IMR-90 (cell line): ENCODE results near the gene AJM1. TPM values are rescaled to one million over a fixed set of nuclear protein-coding genes. Genes with fewer than 3 reads are reported as not detected.
"Not testable (repeated sequence)": the region's sequence is repeated elsewhere in the genome, so short reads cannot be mapped to it uniquely, and the experiment has no call there.

ENCODE experiments used
- ATAC-seq: fragments of 200-7000 bp; cut with Tn5 transposase; 2 replicates; pipeline ENCODE4 v1.9.1; 2020; ENCODE audit warnings: low read depth, mild to moderate bottlenecking, moderate library complexity
- BruUV-seq: library from RNA; stranded (reverse); fragments of 400-500 nt; replicated peaks from 2 replicates; lab custom pipeline; 2021; lab: Mats Ljungman, UMichigan
- CTCF ChIA-PET: fragments of 300-600 bp; formaldehyde crosslinking; extraction: SDS; loops from one replicate; lab custom pipeline; 2021; ENCODE audit warnings: antibody characterized with exemption; lab: Yijun Ruan, JAX
- POLR2A ChIA-PET: fragments of 300-600 bp; sonication (Branson Sonifier 250); formaldehyde crosslinking; loops from one replicate; lab custom pipeline; 2022; ENCODE audit warnings: antibody characterized with exemption; ENCODE audit not compliant: unreplicated experiment; lab: Charles Lee
- DNase-seq: peaks from one replicate; pipeline ENCODE4 v3.0.0; 2013
- H2AFZ ChIP-seq: replicated peaks from 2 replicates; pipeline ENCODE3; 2013; ENCODE audit warnings: low read length, mild to moderate bottlenecking; ENCODE audit not compliant: poor library complexity
- H2AK5ac ChIP-seq: 2 replicates; pipeline ENCODE4 v1.6.1; 2013; ENCODE audit warnings: low read depth, low read length, inconsistent platforms
- H2AK9ac ChIP-seq: replicated peaks from 2 replicates; pipeline ENCODE3; 2013; ENCODE audit warnings: mild to moderate bottlenecking, low read depth, low read length, moderate library complexity; ENCODE audit not compliant: poor library complexity
- H2BK120ac ChIP-seq: 2 replicates; pipeline ENCODE4 v1.6.1; 2013; ENCODE audit warnings: low read depth, low read length, inconsistent platforms
- H2BK15ac ChIP-seq: 3 replicates; pipeline ENCODE4 v1.6.1; 2013; ENCODE audit warnings: low read depth, low read length, inconsistent platforms
- H2BK20ac ChIP-seq: 2 replicates; pipeline ENCODE4 v1.6.1; 2013; ENCODE audit warnings: low read depth, mild to moderate bottlenecking, inconsistent platforms, low read length, moderate library complexity
- H2BK5ac ChIP-seq: 2 replicates; pipeline ENCODE4 v1.6.1; 2013; ENCODE audit warnings: mild to moderate bottlenecking, low read depth, low read length, inconsistent platforms; ENCODE audit not compliant: poor library complexity, severe bottlenecking
- H3K14ac ChIP-seq: replicated peaks from 2 replicates; pipeline ENCODE4 v1.6.1; 2013; ENCODE audit warnings: low read depth, low read length, inconsistent platforms
- H3K18ac ChIP-seq: 2 replicates; pipeline ENCODE4 v1.6.1; 2013; ENCODE audit warnings: low read depth, low read length, control low read depth
- H3K23ac ChIP-seq: 2 replicates; pipeline ENCODE4 v1.6.1; 2013; ENCODE audit warnings: low read depth, low read length, inconsistent platforms
- H3K27ac ChIP-seq: 2 replicates; pipeline ENCODE4 v1.5.1; 2013; ENCODE audit warnings: mild to moderate bottlenecking, control low read depth, low read length; ENCODE audit not compliant: insufficient read depth
- H3K27me3 ChIP-seq: 2 replicates; pipeline ENCODE4 v1.6.1; 2013; ENCODE audit warnings: low read length; ENCODE audit not compliant: control insufficient read depth, insufficient read depth
- H3K36me3 ChIP-seq: 2 replicates; pipeline ENCODE4 v1.6.1; 2013; ENCODE audit warnings: low read length, mixed read lengths; ENCODE audit not compliant: control insufficient read depth, insufficient read depth
- H3K4ac ChIP-seq: 2 replicates; pipeline ENCODE4 v1.6.1; 2013; ENCODE audit warnings: low read depth, low read length, inconsistent platforms
- H3K4me1 ChIP-seq: 2 replicates; pipeline ENCODE4 v1.6.1; 2013; ENCODE audit warnings: low read length, mixed read lengths; ENCODE audit not compliant: control insufficient read depth, insufficient read depth
- H3K4me2 ChIP-seq: 2 replicates; pipeline ENCODE4 v1.6.1; 2013; ENCODE audit warnings: low read depth, mild to moderate bottlenecking, control low read depth, low read length, moderate library complexity
- H3K4me3 ChIP-seq: 2 replicates; pipeline ENCODE4 v1.5.1; 2013; ENCODE audit warnings: low read depth, mild to moderate bottlenecking, control low read depth, low read length, moderate library complexity; ENCODE audit not compliant: insufficient read depth
- H3K56ac ChIP-seq: 2 replicates; pipeline ENCODE4 v1.6.1; 2013; ENCODE audit warnings: low read length, inconsistent platforms; ENCODE audit not compliant: insufficient read depth; ENCODE audit errors: extremely low read depth
- H3K79me1 ChIP-seq, 2 experiments: 2 replicates each; pipeline ENCODE4 v1.6.1; 2013; ENCODE audit warnings: low read length in 2 of 2, inconsistent platforms in 1 of 2, low read depth in 1 of 2
- H3K9ac ChIP-seq: 2 replicates; pipeline ENCODE4 v1.6.1; 2013; ENCODE audit warnings: low read depth, low read length, control low read depth
- H3K9me1 ChIP-seq: 2 replicates; pipeline ENCODE4 v1.6.1; 2013; ENCODE audit warnings: low read length, inconsistent platforms; ENCODE audit not compliant: insufficient read depth
- H3K9me3 ChIP-seq: 2 replicates; pipeline ENCODE4 v1.6.1; 2013; ENCODE audit warnings: low read length; ENCODE audit not compliant: control insufficient read depth, insufficient read depth
- H4K20me1 ChIP-seq: 2 replicates; pipeline ENCODE4 v1.6.1; 2013; ENCODE audit warnings: low read length, inconsistent platforms; ENCODE audit not compliant: insufficient read depth
- H4K5ac ChIP-seq: 2 replicates; pipeline ENCODE4 v1.6.1; 2013; ENCODE audit warnings: mild to moderate bottlenecking, low read depth, low read length, control low read depth
- H4K8ac ChIP-seq, 2 experiments: 2 replicates each; pipeline ENCODE4 v1.6.1; 2013; ENCODE audit warnings: low read depth in 2 of 2, low read length in 2 of 2, control low read depth in 1 of 2, inconsistent platforms in 1 of 2
- H4K91ac ChIP-seq: 2 replicates; pipeline ENCODE4 v1.6.1; 2013; ENCODE audit warnings: low read depth, low read length, inconsistent platforms; ENCODE audit not compliant: insufficient read depth
- WGBS, 2 experiments: methylation state at CpG; one replicate each; pipeline versions ENCODE4 v1.1.5 to v1.1.7; 2013; ENCODE audit warnings: missing lambda C conversion rate in 2 of 2; ENCODE audit not compliant: insufficient read length in 1 of 2; ENCODE audit errors: extremely low coverage in 2 of 2; 5-methylcytosine and 5-hydroxymethylcytosine counted together
- dilution Hi-C: fragments of 300-500 bp; cut with HindIII; formaldehyde crosslinking; loops from one replicate; pipeline ENCODE4 v1.14.3; 2018; ENCODE audit warnings: low sequenced_read_pairs; ENCODE audit not compliant: unreplicated experiment
- in situ Hi-C: fragments of 300-500 bp; cut with MboI; formaldehyde crosslinking; loops from 3 replicates; pipeline ENCODE4 v1.14.3; 2019; ENCODE audit warnings: low sequenced_read_pairs, inconsistent platforms, mixed read lengths
- intact Hi-C: fragments of 100-400 bp; cut with micrococcal nuclease; formaldehyde crosslinking; loops from 2 replicates; pipeline ENCODE4 v1.10.0; 2022
- polyA plus RNA-seq, 3 experiments: library from polyadenylated mRNA; depleted of rRNA; stranded (reverse); fragments of >200 nt; gene quantifications; 2 replicates each; pipeline ENCODE4 v1.2.3, GENCODE V29; 2012; ENCODE audit warnings: low replicate concordance in 1 of 3
- total RNA-seq: library from RNA; depleted of rRNA; stranded (reverse); fragments of >200 nt; gene quantifications from 2 replicates; pipeline ENCODE4 v1.2.3, GENCODE V29; 2012

AJM1 gene
- total and polyA plus RNA-seq, 2 of the 4 experiments (the other 2 are of a cell fraction), result 0.18 to 1.5 TPM

DNA sequence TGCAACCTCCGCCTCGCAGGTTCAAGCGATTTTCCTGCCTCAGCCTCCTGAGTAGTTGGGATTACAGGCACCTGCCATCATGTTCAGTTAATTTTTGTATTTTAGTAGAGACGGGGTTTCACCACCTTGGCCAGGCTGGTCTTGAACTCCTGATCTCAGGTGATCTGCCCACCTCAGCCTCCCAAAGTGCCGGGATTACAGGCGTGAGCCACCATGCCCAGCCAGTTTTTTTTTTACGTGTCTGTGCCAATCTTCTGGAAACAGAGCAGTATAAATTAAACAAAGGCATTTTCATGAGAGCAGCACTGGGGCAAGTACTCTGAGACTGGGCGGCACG lies 40.6 kb downstream of the AJM1 start:
- BruUV-seq, DNase-seq, H2BK5ac ChIP-seq, H2BK15ac ChIP-seq, intact Hi-C loops, H3K36me3 ChIP-seq, H3K18ac ChIP-seq, H3K9me1 ChIP-seq, H3K9ac ChIP-seq, H3K9me3 ChIP-seq, POLR2A ChIA-PET, in situ Hi-C loops, H3K27ac ChIP-seq, H2BK120ac ChIP-seq, H2AFZ ChIP-seq, H3K4me2 ChIP-seq, H2BK20ac ChIP-seq, H4K91ac ChIP-seq, H3K56ac ChIP-seq, H3K4me3 ChIP-seq, H4K5ac ChIP-seq, ATAC-seq, H3K23ac ChIP-seq, dilution Hi-C loops, CTCF ChIA-PET, H3K14ac ChIP-seq, H3K27me3 ChIP-seq, H4K20me1 ChIP-seq: not testable (repeated sequence)
- peaks cover 3 to 10% of the 10 kb centered on the region in 2 experiments; a peak in 3 of 4 replicates for H3K79me1 ChIP-seq
- peak overlapping the region; percentile 16; the same call in 1 of the 2 replicates for H3K4ac ChIP-seq
- peaks cover 13% of the 10 kb centered on the region for H3K4me1 ChIP-seq
- H2AK5ac ChIP-seq, result peak overlapping the region; percentile 23; the same call in 1 of the 2 replicates
- no CpG with 5 or more reads among the region's 9 CpGs for WGBS, 2 experiments
- peak overlapping the region in 1 of 2 experiments; percentile 19; a peak in 1 of 4 replicates for H4K8ac ChIP-seq
- peak overlapping the region; percentile 90 for H2AK9ac ChIP-seq

DNA sequence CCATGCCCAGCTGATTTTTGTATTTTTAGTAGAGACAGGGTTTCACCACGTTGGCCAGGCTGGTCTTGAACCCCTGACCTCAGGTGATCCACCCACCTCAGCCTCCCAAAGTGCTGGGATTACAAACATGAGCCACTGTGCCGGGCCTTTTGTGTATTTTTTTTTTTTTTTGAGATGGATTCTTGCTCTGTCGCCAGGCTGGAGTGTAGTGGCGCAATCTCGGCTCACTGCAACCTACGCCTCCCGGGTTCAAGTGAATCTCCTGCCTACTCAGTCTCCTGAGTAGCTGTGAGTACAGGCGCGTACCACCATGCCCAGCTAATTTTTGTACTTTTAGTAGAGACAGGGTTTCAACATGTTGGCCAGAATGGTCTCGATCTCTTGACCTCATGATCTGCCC lies 41.4 kb downstream of the AJM1 start:
- H2AFZ ChIP-seq, CTCF ChIA-PET, H2AK9ac ChIP-seq, H3K23ac ChIP-seq, H3K4ac ChIP-seq, POLR2A ChIA-PET, H2BK20ac ChIP-seq, H3K36me3 ChIP-seq, H3K9ac ChIP-seq, ATAC-seq, H3K27me3 ChIP-seq, H3K9me3 ChIP-seq, H3K9me1 ChIP-seq, H2BK120ac ChIP-seq, H3K56ac ChIP-seq, H3K18ac ChIP-seq, H3K4me3 ChIP-seq, H4K8ac ChIP-seq, H3K14ac ChIP-seq, H2BK15ac ChIP-seq, BruUV-seq, H4K91ac ChIP-seq, H2AK5ac ChIP-seq, dilution Hi-C loops, H3K4me2 ChIP-seq, H2BK5ac ChIP-seq, DNase-seq, H4K20me1 ChIP-seq, H3K27ac ChIP-seq, H4K5ac ChIP-seq, intact Hi-C loops, in situ Hi-C loops: not testable (repeated sequence)
- Histone ChIP-seq H3K79me1 (peaks cover 3 to 17% of the 10 kb centered on the region in 2 experiments; a peak in 3 of 4 replicates), H3K4me1 (peaks cover 13% of the 10 kb centered on the region)
- WGBS, 2 experiments, result 87% methylated on average over 3 of the region's 10 CpGs; no CpG with 5 or more reads in 1 of the 2 experiments
